A549 (cell line): ENCODE measurements around the gene HS6ST1.
"Not testable (repeated sequence)": the region's sequence is repeated elsewhere in the genome, so short reads cannot be mapped to it uniquely, and the experiment has no call there.

ENCODE experiments used
- CTCF ChIP-seq: fragments of >200 bp; sonication (Bioruptor Twin); formaldehyde crosslinking; IDR thresholded peaks from 3 replicates; pipeline ENCODE4 v1.5.1; 2016
- ELK1 ChIP-seq: fragments of 150-350 bp; IDR thresholded peaks from 2 replicates; pipeline ENCODE4 v1.6.1; 2014; ENCODE audit warnings: low read depth, mild to moderate bottlenecking, low read length
- HDAC2 ChIP-seq: fragments of 200-600 bp; sonication (generic); IDR thresholded peaks from 2 replicates; pipeline ENCODE4 v1.6.1; 2016
- HES2 ChIP-seq: fragments of >200 bp; sonication (Bioruptor Twin); formaldehyde crosslinking; IDR thresholded peaks from 2 replicates; pipeline ENCODE4 v1.6.1; 2016
- PBX3 ChIP-seq: IDR thresholded peaks from 2 replicates; pipeline ENCODE4 v1.6.1; 2012
- POLR2A ChIP-seq: IDR thresholded peaks from 2 replicates; pipeline ENCODE4 v1.6.1; 2012; ENCODE audit warnings: mild to moderate bottlenecking, low read length
- RAD21 ChIP-seq, 2 experiments: fragments of >200 bp in 1 of 2; sonication (Bioruptor Twin) in 1 of 2; formaldehyde crosslinking in 1 of 2; IDR thresholded peaks in 1 of 2; conservative IDR thresholded peaks in 1 of 2; 2 replicates in 1 of 2; 3 replicates in 1 of 2; pipeline ENCODE4 v1.6.1; 2012 to 2018; ENCODE audit warnings: inconsistent platforms in 1 of 2

- TF ChIP-seq CTCF; POLR2A; ELK1; HES2; RAD21 (conservative IDR thresholded peaks at IDR 0.05 in 1 of 2, IDR thresholded peaks at IDR 0.05 in 1 of 2); PBX3; HDAC2: not testable (repeated sequence)
Measured at GRCh38 chr2:128268145-128268544, 50.5 kb downstream of the HS6ST1 start.
